Head of caudate nucleus (tissue), 42 donors: ENCODE data around the gene SPSB4.

Experiments used
- DNase-seq, 42 donors: peaks; one replicate each; pipeline versions ENCODE4 v3.0.0 to v3.0.0-alpha.2; 2020 to 2021; ENCODE audit warnings: mixed read lengths in 7 of 42
- intact Hi-C: fragments of 100-400 bp; cut with DNase I; formaldehyde crosslinking; loops from one replicate; pipeline ENCODE4 v1.15.0; 2022

Gene SPSB4

DNA sequence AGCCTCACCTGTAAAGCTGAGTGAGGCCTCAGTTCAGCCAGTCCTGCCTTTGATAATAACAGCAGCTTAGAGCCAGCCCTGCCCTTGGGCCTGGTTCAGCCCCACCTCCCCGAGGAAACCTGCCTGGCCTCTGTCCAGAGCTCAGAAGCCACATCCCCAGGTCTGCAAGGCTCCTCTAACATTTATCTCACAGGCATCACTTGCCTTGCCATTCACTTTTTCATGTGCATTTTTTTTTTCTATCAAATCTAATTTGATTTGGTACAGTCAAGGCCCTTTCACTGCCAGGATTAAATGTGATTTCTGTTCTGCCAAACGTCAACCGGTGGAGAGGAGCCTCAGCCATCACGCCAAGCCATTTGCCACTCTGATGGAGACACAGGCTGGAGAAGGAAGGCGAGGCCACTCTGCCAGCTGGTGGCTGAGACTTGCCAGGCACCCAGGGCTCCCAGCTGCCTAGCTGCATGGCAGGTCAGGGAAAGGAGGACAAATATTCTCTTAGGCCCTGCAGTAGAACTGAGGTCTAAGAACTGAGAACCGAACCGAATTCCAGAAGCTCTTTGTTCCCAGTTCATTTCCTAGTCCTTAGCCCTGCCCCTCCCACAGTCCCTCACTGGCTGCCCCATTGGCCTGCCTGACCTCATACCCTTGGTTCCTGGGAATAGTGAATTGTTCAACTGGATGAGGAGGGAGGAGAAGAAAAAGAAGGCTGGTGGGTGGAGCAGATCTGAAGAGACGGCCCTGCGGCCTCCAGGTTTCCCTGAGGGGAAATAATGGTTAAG is 76.4 kb downstream of the SPSB4 start:
- intact Hi-C loops = no loop called here
- DNase-seq = peak in 1 of 42 donors; percentile 17

DNA sequence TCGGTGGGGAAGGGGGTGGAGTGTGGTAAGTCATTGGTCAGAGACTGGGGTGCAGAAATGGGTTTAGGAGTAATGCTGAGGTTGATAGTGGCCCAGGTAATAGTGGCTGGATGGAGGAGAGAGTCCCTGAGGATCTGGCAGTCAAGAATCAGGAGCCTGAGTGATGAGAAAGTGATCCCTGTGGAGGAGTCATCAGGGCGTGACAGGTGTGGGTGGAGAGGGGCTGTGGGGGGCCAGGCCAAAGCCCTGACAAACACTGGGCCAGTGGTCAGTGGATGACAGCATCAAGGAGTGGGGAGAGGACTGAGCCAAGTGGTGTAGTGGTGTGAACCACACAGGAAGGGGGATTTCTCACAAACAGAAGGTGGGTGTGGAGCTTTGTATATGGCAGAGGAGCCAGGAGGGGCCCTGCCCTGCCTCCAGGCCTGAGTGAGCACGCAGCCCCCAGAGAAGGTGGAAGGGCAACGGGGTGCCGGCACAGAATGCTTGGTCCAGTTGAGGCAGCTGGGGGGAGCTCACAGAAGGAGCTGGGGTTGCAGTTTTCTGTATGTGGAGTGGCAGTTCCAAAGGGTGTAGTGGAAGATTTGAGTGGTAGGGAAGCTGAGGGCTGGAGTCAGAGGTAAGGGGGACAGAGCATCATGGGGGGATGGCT is 77.1 kb downstream of the SPSB4 start:
- DNase-seq = no peak
- intact Hi-C loops = no loop called here

DNA sequence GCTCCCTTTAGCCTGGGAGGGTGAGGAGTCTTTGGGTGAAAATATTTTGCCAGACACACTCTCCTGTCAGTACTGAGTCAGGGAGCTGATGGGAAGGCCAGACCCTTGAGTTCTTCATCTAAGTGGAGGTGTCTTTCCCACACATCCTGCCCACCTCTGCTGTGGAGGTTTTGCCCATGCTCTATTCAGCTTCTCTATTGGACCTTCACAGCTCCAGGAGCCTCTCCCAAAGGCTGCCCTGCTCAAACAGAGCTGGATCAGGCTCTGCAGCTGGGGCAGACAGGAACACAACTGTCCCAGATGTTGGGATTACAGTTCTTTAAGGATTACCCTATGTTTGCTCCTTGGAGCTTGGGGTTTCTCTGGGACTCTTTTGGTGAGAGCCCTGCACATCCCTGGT is 77.9 kb downstream of the SPSB4 start:
- no peak for DNase-seq
- intact Hi-C loops = no loop called here

DNA sequence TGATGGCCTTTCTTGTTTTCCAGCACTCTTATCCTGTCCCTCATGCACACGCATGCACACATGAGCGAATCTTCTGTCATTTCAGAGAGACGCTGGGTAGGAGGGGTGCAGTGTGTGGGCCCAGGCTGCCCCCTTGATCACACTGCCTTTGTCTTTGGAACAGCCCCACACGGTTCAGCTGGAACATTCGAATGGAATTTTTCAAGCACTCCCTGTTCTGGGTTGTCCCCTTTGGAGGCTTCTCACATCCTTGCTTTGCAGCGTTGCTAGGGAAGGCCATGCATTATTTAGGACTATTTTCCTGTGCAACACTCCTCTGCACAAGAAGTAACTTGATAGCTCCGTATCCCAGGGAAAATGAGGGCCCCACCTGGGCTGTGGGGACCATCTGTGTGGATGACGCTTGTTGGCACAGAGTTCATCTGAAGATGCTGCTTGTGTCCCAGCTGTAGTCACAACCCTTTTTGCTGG is 78.4 kb downstream of the SPSB4 start:
- no peak for DNase-seq
- intact Hi-C loops = no loop called here

DNA sequence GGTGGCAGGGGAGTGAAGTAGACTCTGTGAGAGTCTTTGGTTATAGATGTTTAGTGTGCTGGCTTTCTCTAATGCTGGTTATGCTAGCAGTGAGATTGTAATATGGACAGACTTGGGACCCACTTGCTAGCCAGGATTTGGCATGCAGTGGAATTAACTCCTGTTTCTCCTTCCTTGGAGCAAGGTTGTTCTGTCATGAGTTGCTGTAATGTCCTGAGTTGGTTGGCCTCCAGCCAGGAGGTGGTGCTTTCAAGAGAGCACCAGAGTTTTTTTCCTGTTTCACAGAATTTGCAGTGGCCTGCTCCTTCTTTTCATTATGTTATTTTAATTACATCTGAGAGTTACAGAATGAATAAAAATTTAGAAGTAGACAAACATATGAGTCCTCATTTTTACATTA is 92.4 kb downstream of the SPSB4 start:
- intact Hi-C loops = no loop called here
- DNase-seq = no peak

GRCh38 chr3:141146979-141147470 is 95.9 kb downstream of the SPSB4 start:
- intact Hi-C loops = no loop called here
- no peak for DNase-seq

DNA sequence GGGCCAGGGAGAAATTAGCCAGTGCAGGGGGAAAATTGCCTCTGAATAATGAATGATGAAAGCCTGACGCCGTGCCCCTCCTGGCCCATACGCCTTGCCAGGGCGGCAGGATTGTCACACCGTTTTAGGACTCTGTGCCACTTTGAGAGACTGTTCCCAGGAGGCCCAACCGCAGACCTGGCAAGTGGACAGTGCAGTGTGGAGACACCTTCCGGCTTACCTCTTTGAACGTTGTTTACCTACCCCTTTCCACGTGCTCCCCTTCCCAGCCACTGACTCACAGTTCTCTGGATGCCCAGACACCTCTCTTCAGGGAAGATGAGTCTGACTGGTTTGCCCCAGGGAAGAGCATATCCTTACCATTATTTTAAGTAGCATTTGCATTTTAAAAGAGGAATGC is 96.5 kb downstream of the SPSB4 start:
- intact Hi-C loops = no loop called here

GRCh38 chr3:141148169-141148568 is 97.0 kb downstream of the SPSB4 start:
- intact Hi-C loops = no loop called here
- no peak for DNase-seq

More for the DNA sequence above, 96.5 kb downstream of the SPSB4 start:
- no peak for DNase-seq

GRCh38 chr3:141148770-141149169 is 97.6 kb downstream of the SPSB4 start:
- DNase-seq = no peak
- intact Hi-C loops = no loop called here

DNA sequence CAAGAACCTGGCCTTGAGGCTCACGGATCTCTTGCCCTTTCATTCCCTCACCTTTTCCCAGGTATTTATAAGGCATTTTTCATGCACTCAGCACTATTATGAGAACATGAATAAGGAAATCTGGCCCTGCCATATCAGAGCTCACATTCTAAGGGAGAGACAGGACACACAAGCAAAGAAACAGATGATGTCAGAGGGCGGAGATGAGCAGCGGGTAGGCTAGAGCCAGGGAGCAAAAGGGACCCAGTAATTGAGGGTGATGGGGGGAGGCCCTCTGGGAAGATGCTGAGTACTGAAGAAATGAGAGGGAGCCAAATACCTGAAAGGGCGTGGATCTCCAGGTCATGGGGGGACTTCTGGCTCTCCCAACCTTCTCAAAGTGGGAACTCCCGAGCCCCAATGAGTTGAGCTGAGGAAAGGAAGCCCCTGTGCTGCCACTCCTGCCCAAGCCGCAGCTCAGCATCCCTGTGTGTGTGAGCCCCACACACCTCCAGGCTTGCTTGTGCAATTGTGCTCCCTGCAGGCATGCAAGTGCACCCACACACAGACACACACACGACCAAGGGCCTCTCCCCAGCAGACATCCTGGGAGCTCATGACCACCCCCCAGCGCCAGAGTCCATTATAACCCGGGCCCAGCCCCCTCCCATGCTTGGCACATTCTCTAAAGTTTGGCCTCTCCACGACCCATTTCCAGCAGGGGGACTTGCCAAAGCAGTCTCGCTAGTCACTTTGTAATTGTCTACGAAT is 99.1 kb downstream of the SPSB4 start:
- intact Hi-C loops = no loop called here
- DNase-seq = no peak

DNA sequence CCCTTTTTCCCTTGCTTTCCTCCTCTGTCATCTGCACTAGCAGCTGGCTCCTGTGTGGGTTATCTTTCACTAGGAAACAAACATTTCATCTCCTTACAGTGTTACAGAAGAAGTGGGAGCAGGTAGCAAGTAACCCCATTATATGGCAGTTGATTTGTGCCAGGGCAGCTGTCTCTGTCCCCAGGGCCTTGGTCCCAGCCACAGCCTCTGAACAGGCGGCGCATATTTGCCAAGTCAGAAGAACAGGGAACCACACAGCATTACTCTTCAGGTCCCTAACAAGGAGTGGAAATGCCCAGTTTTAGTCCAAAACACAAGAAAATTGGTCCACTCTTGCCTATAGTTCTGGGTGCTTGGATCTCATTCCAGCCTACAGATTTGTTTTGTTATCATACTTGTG is 99.8 kb downstream of the SPSB4 start:
- intact Hi-C loops = no loop called here
- no peak for DNase-seq

- no peak for DNase-seq
- intact Hi-C loops = no loop called here
Observed at GRCh38 chr3:141151439-141151838, 100.3 kb downstream of the SPSB4 start.

GRCh38 chr3:141152130-141152529 is 101.0 kb downstream of the SPSB4 start:
- no peak for DNase-seq
- intact Hi-C loops = no loop called here

DNA sequence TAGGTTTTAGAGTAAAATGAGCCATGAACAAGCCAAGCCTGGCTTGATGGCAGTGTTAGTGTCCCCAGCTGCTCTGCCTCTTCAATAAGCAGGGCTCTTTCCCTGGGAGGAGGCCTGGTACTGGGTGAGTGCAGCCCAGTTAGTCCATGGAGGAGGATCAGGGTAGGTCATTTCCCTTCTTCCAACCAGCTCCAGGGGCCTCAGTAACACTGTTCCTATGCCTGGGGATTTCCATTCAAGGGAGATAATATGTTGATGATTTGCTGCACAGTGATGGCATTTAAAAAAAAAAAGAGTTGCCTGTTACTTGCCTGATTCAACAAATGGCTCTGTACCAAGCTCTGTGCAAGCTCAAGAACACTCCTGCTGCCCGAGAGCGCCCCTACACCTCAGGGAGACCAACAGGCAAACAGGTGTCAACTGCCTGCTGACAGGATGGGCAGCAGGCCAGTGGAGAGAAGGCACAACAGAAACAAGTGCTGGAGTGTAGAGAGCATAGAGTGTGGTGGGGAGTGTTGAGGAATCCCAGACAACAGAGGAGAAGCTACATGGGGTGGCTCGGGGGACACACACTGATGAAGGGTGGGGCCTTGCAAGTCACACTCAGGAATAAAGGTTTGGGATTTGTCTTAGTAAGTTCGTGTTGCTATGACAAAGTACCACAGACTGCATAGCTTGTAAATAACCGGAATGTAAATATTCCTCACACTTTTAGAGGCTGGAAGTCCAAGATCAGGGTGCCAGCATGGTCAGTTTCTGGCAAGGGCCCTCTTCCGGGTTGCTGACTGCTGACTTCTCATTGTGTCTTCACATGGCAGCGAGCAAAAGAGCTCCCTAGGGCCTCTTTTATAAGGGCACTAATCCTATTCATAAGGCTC is 101.9 kb downstream of the SPSB4 start:
- intact Hi-C loops = no loop called here
- no peak for DNase-seq

- DNase-seq = no peak
- intact Hi-C loops = no loop called here
Observed at GRCh38 chr3:141153679-141153966, 102.5 kb downstream of the SPSB4 start.

DNA sequence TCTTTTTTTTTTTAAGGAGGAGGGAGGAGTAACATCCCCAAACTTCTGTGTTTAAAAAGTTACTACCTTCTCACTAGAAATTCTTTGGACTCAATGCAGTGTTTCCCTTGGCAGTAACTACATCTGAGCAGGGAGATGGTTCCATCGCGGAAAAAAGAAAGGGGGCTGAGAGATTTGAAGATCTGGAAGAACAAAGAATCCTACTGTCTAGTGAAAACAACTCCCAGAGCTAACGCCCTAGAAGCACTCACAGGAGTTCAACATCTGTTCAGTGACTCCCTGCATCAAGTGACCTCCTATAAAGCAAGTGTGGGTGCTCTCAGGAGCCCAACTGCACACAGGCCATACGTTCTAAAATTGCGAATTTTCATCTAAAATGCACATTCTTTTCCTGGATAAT is 113.7 kb downstream of the SPSB4 start:
- DNase-seq = no peak
- intact Hi-C loops = no loop called here

DNA sequence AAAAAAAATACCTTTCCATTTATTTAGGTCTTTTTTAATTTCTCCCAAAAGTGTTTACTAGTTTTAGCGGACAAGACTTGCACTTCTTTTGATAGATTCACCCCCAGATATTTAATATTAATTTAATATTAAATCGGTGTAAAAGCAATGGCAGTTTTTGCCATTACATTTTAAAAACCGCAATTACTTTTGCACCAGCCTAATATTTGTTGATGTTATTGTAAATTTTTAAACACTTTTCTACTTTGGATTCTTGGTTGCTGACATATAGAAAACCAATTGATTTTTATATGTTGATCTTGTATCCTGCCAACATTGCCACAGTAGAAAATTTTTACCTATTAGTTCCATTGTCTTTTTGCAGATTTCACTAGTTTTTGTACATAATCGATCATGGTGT is 116.5 kb downstream of the SPSB4 start:
- intact Hi-C loops = no loop called here
- DNase-seq = no peak

GRCh38 chr3:141170678-141171295 is 119.6 kb downstream of the SPSB4 start:
- no peak for DNase-seq
- intact Hi-C loops = no loop called here

DNA sequence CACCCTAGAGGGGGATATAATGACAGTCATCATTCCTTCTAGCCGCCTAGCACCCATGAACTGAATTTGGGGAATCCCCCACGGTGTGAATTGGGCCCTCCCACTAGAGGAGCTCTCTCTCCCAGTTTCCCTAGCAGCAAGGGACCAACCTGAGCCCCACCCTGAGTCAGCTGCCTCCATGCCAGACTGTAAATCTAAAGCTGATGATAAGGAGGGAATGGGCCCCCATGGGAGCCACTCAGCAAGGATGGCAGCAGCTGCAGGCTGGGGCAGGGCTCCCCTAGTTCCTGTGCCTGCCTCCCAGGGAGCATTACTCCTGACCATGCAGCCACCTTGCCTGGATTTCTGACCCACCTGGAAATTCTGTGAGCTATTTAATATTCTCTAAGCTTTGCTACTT is 123.5 kb downstream of the SPSB4 start:
- intact Hi-C loops = no loop called here
- no peak for DNase-seq
